GM18526 (cell line): ENCODE measurements around the gene MLF2.

Experiments used
- POLR2A ChIP-seq: IDR thresholded peaks from 3 replicates; pipeline ENCODE4 v1.6.1; 2011; ENCODE audit not compliant: insufficient read length; ENCODE audit errors: extremely low read depth

Gene MLF2

GRCh38 chr12:6782850-6783566 lies 30.1 kb upstream of the MLF2 start:
- no peak for TF ChIP-seq POLR2A

GRCh38 chr12:6782119-6782518 lies 29.2 kb upstream of the MLF2 start:
- TF ChIP-seq POLR2A: no peak

GRCh38 chr12:6780573-6780972 lies 27.6 kb upstream of the MLF2 start:
- no peak for TF ChIP-seq POLR2A

- no peak for TF ChIP-seq POLR2A
Measured at GRCh38 chr12:6779708-6780432, 26.9 kb upstream of the MLF2 start.

- no peak for TF ChIP-seq POLR2A
Measured at GRCh38 chr12:6778574-6779550, 25.9 kb upstream of the MLF2 start.

GRCh38 chr12:6778217-6778573 lies 25.3 kb upstream of the MLF2 start:
- no peak for TF ChIP-seq POLR2A

GRCh38 chr12:6777386-6777785 lies 24.4 kb upstream of the MLF2 start:
- TF ChIP-seq POLR2A: no peak

- no peak for TF ChIP-seq POLR2A
Measured at GRCh38 chr12:6775185-6776174, 22.5 kb upstream of the MLF2 start.

- TF ChIP-seq POLR2A: no peak
Measured at GRCh38 chr12:6774499-6775062, 21.6 kb upstream of the MLF2 start.

GRCh38 chr12:6773590-6774351 lies 20.8 kb upstream of the MLF2 start:
- TF ChIP-seq POLR2A: no peak

GRCh38 chr12:6772726-6773589 lies 20.0 kb upstream of the MLF2 start:
- TF ChIP-seq POLR2A: no peak

GRCh38 chr12:6772331-6772695 lies 19.4 kb upstream of the MLF2 start, which contains the start of gene LAG3:
Gene LAG3 (plus strand): TSS chr12:6772520. CDS start chr12:6772853, 333 bp downstream.
- TF ChIP-seq POLR2A: no peak
